SJSA1 (cell line): ENCODE data around the gene DPPA2. TPM values are rescaled to one million over a fixed set of nuclear protein-coding genes. Genes with fewer than 3 reads are reported as not detected.

ENCODE experiments used
- DNase-seq, 2 experiments: peaks; one replicate each; pipeline ENCODE4 v3.0.0-alpha.2; 2015 to 2020; ENCODE audit warnings: low spot score in 2 of 2, low read depth in 1 of 2
- H3K27ac ChIP-seq: fragments of 250-450 bp; sonication (Bioruptor Pico); 2 replicates; pipeline ENCODE4 v1.5.1; 2020; ENCODE audit warnings: mild to moderate bottlenecking, moderate library complexity
- H3K27me3 ChIP-seq: fragments of 250-450 bp; sonication (Bioruptor Pico); replicated peaks from 2 replicates; pipeline ENCODE4 v1.5.1; 2020; ENCODE audit warnings: mild to moderate bottlenecking, moderate library complexity
- H3K36me3 ChIP-seq: fragments of 250-450 bp; sonication (Bioruptor Pico); 2 replicates; pipeline ENCODE4 v1.5.1; 2020; ENCODE audit warnings: mild to moderate bottlenecking
- H3K4me1 ChIP-seq: fragments of 250-450 bp; sonication (Bioruptor Pico); replicated peaks from 2 replicates; pipeline ENCODE4 v1.6.1; 2021; ENCODE audit warnings: mild to moderate bottlenecking
- H3K4me3 ChIP-seq: fragments of 250-450 bp; sonication (Bioruptor Pico); 2 replicates; pipeline ENCODE4 v1.5.1; 2020; ENCODE audit warnings: mild to moderate bottlenecking
- H3K9me3 ChIP-seq: fragments of 250-450 bp; sonication (Bioruptor Pico); replicated peaks from 2 replicates; pipeline ENCODE4 v1.5.1; 2020; ENCODE audit warnings: mild to moderate bottlenecking
- total RNA-seq: library from RNA; depleted of rRNA; stranded (reverse); fragments of >200 nt; shearing (Covaris generic); gene quantifications from 2 replicates; pipeline ENCODE4 v1.2.3, GENCODE V29; 2014

The DPPA2 gene
- total RNA-seq, 1 experiment from 2014 or later, result not detected

DNA sequence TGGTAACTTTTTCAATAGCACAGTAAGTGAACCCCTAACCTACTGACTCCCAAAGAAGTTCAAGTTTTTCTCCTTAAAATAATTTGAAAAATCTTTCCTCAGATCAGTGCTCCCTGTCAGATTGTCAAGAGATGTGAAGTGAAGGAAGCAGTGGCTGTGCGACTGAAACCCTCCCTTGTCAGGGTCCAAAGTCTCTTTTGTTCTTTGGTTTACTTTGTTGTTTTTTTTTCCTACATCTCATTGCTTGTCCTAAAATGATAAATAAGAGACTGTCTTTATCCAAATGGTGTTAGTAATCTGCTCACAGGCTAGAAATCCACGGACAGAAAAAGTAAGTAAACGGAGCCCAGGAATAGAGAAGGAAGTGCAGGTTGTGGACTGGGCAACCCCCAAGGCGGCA, 22.0 kb upstream of the DPPA2 start:
- DNase-seq, result no peak
- H3K4me1 ChIP-seq, result no peaks in the 10 kb centered on the region
- H3K9me3 ChIP-seq, result no peaks in the 10 kb centered on the region
- H3K36me3 ChIP-seq, result no peaks in the 10 kb centered on the region
- no peak overlapping the region for H3K27ac ChIP-seq
- no peak overlapping the region for H3K4me3 ChIP-seq
- no peaks in the 10 kb centered on the region for H3K27me3 ChIP-seq

- no peak within 1 kb of the TSS for H3K27ac ChIP-seq
- H3K4me3 ChIP-seq, result no peak within 1 kb of the TSS
Observed at GRCh38 chr3:109337393-109337792, 21.1 kb upstream of the DPPA2 start, which contains the start of gene DPPA4. Gene DPPA4 (minus strand): TSS chr3:109337546. CDS start chr3:109337517, 29 bp downstream.

DNA sequence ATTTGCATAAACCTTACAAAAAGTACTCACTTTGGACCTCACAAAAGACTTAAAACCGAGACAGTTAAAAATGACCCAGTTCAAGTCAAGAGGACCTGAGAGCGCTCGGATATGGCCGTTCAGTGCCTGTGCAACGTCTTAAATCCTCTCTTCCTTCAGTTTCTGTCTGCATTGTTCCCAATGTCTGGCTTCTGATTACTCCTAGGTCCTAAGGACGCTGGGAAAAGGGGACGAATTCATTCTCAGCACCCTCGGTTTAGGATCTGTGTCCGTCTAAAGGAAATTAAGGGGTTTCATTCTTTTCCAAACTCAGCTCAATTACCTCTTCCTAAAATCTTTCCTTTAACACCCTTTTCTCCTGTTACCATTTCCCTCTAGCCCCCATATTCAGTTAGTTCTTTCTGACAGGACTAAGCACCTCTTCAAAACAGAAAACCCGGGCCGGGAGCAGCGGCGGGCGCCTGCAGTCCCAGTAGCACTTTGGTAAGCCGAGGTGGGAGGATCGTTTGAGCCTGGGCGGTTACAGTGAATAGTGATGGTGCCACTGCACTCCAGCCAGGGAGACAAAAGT, 20.1 kb upstream of the DPPA2 start:
- Histone ChIP-seq H3K27me3 (no peaks in the 10 kb centered on the region), H3K9me3 (no peaks in the 10 kb centered on the region), H3K4me3 (no peak overlapping the region), H3K4me1 (no peaks in the 10 kb centered on the region), H3K27ac (no peak overlapping the region), H3K36me3 (no peaks in the 10 kb centered on the region)
- no peak for DNase-seq

More at GRCh38 chr3:109337393-109337792, 21.1 kb upstream of the DPPA2 start, which contains the start of gene DPPA4:
- no peak for DNase-seq
- H3K9me3 ChIP-seq, result no peaks in the 10 kb centered on the region
- H3K27me3 ChIP-seq, result no peaks in the 10 kb centered on the region
- H3K36me3 ChIP-seq, result no peaks in the 10 kb centered on the region
- H3K4me1 ChIP-seq, result no peaks in the 10 kb centered on the region

DNA sequence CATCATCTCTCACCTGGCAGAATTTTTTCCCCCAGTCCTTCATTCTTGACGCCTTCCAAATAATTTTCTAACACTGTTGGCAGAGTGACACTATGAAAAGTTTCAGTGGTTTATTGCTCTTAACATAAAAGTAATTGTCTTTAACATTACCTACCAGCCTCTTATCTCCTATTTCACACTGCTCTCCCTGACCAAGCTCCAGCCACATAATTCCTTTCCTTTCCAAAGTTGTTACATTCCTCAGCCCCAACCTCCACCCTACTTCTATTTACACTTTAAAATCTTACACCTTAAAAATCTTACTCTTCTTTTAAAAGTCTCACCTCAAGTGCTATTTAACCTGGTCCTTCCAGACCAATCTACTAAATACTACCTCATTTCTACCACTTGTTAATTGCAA, 18.3 kb upstream of the DPPA2 start:
- Histone ChIP-seq H3K36me3 (no peaks in the 10 kb centered on the region), H3K4me1 (no peaks in the 10 kb centered on the region), H3K9me3 (no peaks in the 10 kb centered on the region), H3K27me3 (no peaks in the 10 kb centered on the region), H3K4me3 (no peak overlapping the region), H3K27ac (no peak overlapping the region)
- no peak for DNase-seq

DNA sequence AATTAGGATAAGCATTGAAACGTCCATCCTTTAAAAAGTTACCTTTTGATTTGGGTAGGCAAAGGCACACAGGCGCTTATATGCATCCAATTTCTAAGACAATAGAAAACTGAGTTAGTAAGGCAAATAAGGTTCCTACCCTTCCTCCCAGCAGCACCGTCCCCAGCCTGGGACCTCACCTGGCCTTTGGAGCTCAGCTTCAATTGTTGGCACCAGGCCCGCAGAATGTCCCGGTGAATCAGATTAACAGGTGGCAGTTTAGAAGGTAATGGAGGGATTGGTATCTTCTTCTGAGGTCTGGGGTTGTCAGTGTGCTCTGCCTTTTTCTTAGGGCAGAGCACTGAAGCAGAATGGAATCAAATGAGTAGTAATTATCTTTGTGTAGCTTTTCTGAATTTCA, 15.4 kb upstream of the DPPA2 start:
- Histone ChIP-seq H3K4me1 (no peaks in the 10 kb centered on the region), H3K27me3 (no peaks in the 10 kb centered on the region), H3K9me3 (no peaks in the 10 kb centered on the region; the same call in 1 of the 2 replicates), H3K36me3 (no peaks in the 10 kb centered on the region), H3K27ac (no peak overlapping the region), H3K4me3 (no peak overlapping the region)
- DNase-seq, result no peak

DNA sequence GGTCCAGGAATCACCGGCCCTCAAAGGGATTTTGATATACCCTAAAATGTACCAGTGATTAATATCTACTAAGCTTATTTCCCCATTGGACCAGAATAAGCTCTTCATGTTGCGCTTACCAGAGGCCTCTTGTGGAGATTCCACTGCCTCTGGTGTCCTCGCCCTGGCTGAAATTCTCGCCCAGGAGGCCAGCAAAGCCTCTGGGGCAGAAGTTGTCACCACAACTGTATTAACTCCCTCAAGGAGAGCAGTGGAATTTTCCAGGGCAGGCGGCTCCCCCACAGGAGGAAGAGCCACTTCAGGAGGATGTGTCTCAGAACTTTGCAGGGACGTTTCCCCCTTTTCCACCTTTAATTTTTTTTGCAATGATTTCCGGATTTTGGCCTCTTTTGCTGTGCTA, 14.1 kb upstream of the DPPA2 start:
- Histone ChIP-seq H3K4me1 (no peaks in the 10 kb centered on the region), H3K27ac (no peak overlapping the region), H3K36me3 (no peaks in the 10 kb centered on the region), H3K27me3 (no peaks in the 10 kb centered on the region), H3K4me3 (no peak overlapping the region), H3K9me3 (no peaks in the 10 kb centered on the region; the same call in 1 of the 2 replicates)
- DNase-seq, result no peak

GRCh38 chr3:109328202-109328601, 11.9 kb upstream of the DPPA2 start:
- H3K36me3 ChIP-seq, result no peaks in the 10 kb centered on the region
- no peak overlapping the region for H3K4me3 ChIP-seq
- no peak for DNase-seq
- H3K9me3 ChIP-seq, result no peaks in the 10 kb centered on the region; the same call in 1 of the 2 replicates
- H3K27me3 ChIP-seq, result no peaks in the 10 kb centered on the region
- no peaks in the 10 kb centered on the region for H3K4me1 ChIP-seq
- H3K27ac ChIP-seq, result no peak overlapping the region

- Histone ChIP-seq H3K27ac (no peak overlapping the region), H3K4me3 (no peak overlapping the region), H3K4me1 (no peaks in the 10 kb centered on the region), H3K9me3 (no peaks in the 10 kb centered on the region; the same call in 1 of the 2 replicates), H3K36me3 (no peaks in the 10 kb centered on the region), H3K27me3 (no peaks in the 10 kb centered on the region)
- no peak for DNase-seq
Observed at GRCh38 chr3:109325657-109326056, 9.3 kb upstream of the DPPA2 start.

- Histone ChIP-seq H3K9me3 (no peaks in the 10 kb centered on the region; the same call in 1 of the 2 replicates), H3K4me3 (no peak overlapping the region), H3K36me3 (no peaks in the 10 kb centered on the region), H3K4me1 (no peaks in the 10 kb centered on the region), H3K27ac (no peak overlapping the region), H3K27me3 (no peaks in the 10 kb centered on the region)
- no peak for DNase-seq
Observed at GRCh38 chr3:109325109-109325508, 8.8 kb upstream of the DPPA2 start.

- H3K4me1 ChIP-seq, result no peaks in the 10 kb centered on the region
- H3K27me3 ChIP-seq, result no peaks in the 10 kb centered on the region
- no peak overlapping the region for H3K4me3 ChIP-seq
- H3K9me3 ChIP-seq, result 0 out of 2 replicates have a peak, but pooled peaks cover 2% of the 10 kb centered on the region
- no peak overlapping the region for H3K27ac ChIP-seq
- H3K36me3 ChIP-seq, result no peaks in the 10 kb centered on the region
- DNase-seq, result no peak
Observed at GRCh38 chr3:109313061-109313460, 3.3 kb downstream of the DPPA2 start.

DNA sequence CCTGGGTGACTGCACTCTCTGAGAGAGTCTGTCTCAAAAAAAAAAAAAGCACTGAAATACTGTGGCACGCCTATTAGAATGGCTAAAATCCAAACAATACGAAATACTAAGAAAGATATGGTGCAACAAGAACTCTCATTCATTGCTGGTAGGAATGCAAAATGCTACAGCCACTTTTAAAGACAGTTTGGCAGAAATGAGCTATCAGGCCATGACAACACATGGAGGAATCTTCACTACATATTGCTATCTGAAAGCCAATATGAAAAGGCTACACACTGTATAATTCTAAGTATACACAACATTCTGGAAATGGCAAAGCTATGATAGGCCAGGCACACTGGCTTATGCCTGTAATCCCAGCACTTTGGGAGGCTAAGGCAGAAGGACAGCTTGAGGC, 18.8 kb downstream of the DPPA2 start:
- Histone ChIP-seq H3K27ac (no peak overlapping the region), H3K9me3 (no peaks in the 10 kb centered on the region), H3K4me3 (no peak overlapping the region), H3K4me1 (no peaks in the 10 kb centered on the region), H3K27me3 (no peaks in the 10 kb centered on the region), H3K36me3 (no peaks in the 10 kb centered on the region)
- no peak for DNase-seq

- no peaks in the 10 kb centered on the region for H3K36me3 ChIP-seq
- H3K27ac ChIP-seq, result no peak overlapping the region
- H3K4me3 ChIP-seq, result no peak overlapping the region
- H3K4me1 ChIP-seq, result no peaks in the 10 kb centered on the region
- no peaks in the 10 kb centered on the region for H3K9me3 ChIP-seq
- no peak for DNase-seq
- H3K27me3 ChIP-seq, result no peaks in the 10 kb centered on the region
Observed at GRCh38 chr3:109284071-109284470, 32.2 kb downstream of the DPPA2 start.

DNA sequence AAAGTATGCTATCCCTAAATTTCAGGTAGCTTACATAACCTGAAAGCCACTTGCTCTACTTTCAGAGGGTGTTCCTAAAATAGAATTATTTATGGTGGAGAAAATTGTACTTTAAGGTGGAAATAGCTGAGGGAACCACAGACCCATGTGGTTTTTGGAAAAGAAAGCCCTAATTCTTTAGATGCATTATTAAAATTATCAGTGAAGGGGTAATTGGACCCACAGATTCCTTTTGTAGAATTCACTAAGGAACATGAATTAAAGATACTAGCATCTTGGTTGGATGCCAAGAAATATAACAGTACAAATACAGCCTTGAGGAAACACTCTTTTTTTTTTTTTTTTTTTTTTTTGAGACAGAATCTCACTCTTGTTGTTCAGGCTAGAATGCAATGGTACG, 37.8 kb downstream of the DPPA2 start:
- Histone ChIP-seq H3K9me3 (no peaks in the 10 kb centered on the region), H3K36me3 (no peaks in the 10 kb centered on the region), H3K27ac (no peak overlapping the region), H3K4me3 (no peak overlapping the region), H3K27me3 (no peaks in the 10 kb centered on the region), H3K4me1 (no peaks in the 10 kb centered on the region)
- DNase-seq, result no peak

GRCh38 chr3:109278141-109278540, 38.2 kb downstream of the DPPA2 start:
- Histone ChIP-seq H3K36me3 (no peaks in the 10 kb centered on the region), H3K4me1 (no peaks in the 10 kb centered on the region), H3K9me3 (no peaks in the 10 kb centered on the region), H3K27ac (no peak overlapping the region), H3K4me3 (no peak overlapping the region), H3K27me3 (no peaks in the 10 kb centered on the region)
- no peak for DNase-seq
